RWPE2 (cell line): ENCODE results near the gene SHE.

Experiments used
- ATAC-seq: fragments of 200-7000 bp; cut with Tn5 transposase; 3 replicates; pipeline ENCODE4 v1.9.1; 2021; ENCODE audit warnings: low read depth
- DNase-seq: peaks from one replicate; pipeline ENCODE4 v3.0.0-alpha.2; 2020; ENCODE audit warnings: low spot score
- H3K27ac ChIP-seq: fragments of 450-650 bp; 2 replicates; pipeline ENCODE4 v1.5.1; 2017; ENCODE audit warnings: mild to moderate bottlenecking; ENCODE audit not compliant: poor library complexity, severe bottlenecking
- H3K27me3 ChIP-seq: fragments of 250-450 bp; sonication (Bioruptor Pico); 2 replicates; pipeline ENCODE4 v1.5.1; 2021; ENCODE audit warnings: mild to moderate bottlenecking, moderate library complexity; ENCODE audit not compliant: insufficient read depth, poor library complexity, severe bottlenecking
- H3K36me3 ChIP-seq: fragments of 250-450 bp; sonication (Bioruptor Pico); 2 replicates; pipeline ENCODE4 v1.5.1; 2020; ENCODE audit warnings: low read depth, mild to moderate bottlenecking, moderate library complexity
- H3K4me1 ChIP-seq: fragments of 250-450 bp; sonication (Bioruptor Pico); 2 replicates; pipeline ENCODE4 v1.5.1; 2021; ENCODE audit warnings: mild to moderate bottlenecking, moderate library complexity; ENCODE audit not compliant: insufficient read depth, poor library complexity, severe bottlenecking
- H3K4me3 ChIP-seq: fragments of 250-450 bp; sonication (Bioruptor Pico); 2 replicates; pipeline ENCODE4 v1.5.1; 2021; ENCODE audit warnings: mild to moderate bottlenecking, moderate library complexity; ENCODE audit not compliant: severe bottlenecking
- H3K9me3 ChIP-seq: fragments of 250-450 bp; sonication (Bioruptor Pico); 2 replicates; pipeline ENCODE4 v1.5.1; 2021; ENCODE audit warnings: mild to moderate bottlenecking, moderate library complexity; ENCODE audit not compliant: severe bottlenecking
- TF ChIP-seq, protein P1 (sequence below): fragments of 450-650 bp; IDR thresholded peaks from one replicate; pipeline ENCODE4 v1.5.1; 2017; ENCODE audit warnings: mild to moderate bottlenecking, moderate library complexity; ENCODE audit not compliant: poor library complexity, severe bottlenecking

SHE gene

DNA sequence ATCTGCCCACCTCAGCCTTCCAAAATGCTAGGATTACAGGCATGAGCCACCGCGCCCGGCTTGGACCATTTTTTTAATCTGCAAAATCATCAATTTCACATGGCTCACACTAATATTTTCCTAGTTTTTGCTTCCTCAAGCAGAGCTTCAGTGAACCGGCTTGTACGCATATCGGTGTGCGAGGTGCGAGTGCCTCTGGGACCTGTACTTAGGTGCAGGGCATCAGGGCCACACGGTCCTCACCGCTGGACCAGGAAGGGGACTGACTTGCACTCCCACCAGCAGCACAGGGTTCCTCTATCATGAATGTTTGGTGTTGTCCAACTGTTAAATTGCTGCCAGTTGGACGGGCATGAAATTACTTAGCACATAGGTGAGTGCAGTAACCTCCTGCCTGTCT, 15.4 kb upstream of the SHE start:
- peaks cover 7% of the 10 kb centered on the region for H3K27me3 ChIP-seq
- DNase-seq (no peak), ATAC-seq (no peak)
- no peaks in the 10 kb centered on the region for H3K36me3 ChIP-seq
- H3K4me3 ChIP-seq, result no peak overlapping the region
- no peak overlapping the region for H3K27ac ChIP-seq
- no peaks in the 10 kb centered on the region for H3K4me1 ChIP-seq
- H3K9me3 ChIP-seq, result no peaks in the 10 kb centered on the region
- TF ChIP-seq, protein P1, sequence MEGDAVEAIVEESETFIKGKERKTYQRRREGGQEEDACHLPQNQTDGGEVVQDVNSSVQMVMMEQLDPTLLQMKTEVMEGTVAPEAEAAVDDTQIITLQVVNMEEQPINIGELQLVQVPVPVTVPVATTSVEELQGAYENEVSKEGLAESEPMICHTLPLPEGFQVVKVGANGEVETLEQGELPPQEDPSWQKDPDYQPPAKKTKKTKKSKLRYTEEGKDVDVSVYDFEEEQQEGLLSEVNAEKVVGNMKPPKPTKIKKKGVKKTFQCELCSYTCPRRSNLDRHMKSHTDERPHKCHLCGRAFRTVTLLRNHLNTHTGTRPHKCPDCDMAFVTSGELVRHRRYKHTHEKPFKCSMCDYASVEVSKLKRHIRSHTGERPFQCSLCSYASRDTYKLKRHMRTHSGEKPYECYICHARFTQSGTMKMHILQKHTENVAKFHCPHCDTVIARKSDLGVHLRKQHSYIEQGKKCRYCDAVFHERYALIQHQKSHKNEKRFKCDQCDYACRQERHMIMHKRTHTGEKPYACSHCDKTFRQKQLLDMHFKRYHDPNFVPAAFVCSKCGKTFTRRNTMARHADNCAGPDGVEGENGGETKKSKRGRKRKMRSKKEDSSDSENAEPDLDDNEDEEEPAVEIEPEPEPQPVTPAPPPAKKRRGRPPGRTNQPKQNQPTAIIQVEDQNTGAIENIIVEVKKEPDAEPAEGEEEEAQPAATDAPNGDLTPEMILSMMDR, result no peak

DNA sequence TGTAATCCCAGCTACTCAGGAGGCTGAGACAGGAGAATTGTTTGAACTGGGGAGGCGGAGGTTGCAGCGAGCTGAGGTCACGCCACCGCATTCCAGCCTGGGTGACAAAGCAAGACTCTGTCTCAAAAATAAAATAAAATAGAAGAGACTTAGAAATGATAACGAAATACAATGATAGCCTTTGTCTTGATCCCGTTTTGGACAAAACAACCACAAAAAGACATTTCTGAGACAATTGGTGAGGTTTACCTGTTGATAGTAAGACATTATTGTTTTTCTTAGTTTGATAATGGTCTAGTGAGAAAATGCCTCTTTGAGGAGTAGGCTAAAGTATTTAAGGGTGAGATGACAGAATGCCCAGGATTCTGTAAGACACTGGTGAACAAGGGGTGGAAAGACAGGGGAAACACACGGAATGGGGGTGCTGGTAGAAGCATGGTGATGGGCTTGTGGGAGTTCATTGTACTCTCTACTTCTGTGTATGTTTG, 11.9 kb upstream of the SHE start:
- Histone ChIP-seq H3K27ac (no peak overlapping the region), H3K36me3 (no peaks in the 10 kb centered on the region), H3K4me1 (no peaks in the 10 kb centered on the region), H3K4me3 (no peak overlapping the region), H3K27me3 (peaks cover 8% of the 10 kb centered on the region), H3K9me3 (no peaks in the 10 kb centered on the region)
- ATAC-seq (no peak), DNase-seq (no peak)
- TF ChIP-seq, protein P1, result no peak

DNA sequence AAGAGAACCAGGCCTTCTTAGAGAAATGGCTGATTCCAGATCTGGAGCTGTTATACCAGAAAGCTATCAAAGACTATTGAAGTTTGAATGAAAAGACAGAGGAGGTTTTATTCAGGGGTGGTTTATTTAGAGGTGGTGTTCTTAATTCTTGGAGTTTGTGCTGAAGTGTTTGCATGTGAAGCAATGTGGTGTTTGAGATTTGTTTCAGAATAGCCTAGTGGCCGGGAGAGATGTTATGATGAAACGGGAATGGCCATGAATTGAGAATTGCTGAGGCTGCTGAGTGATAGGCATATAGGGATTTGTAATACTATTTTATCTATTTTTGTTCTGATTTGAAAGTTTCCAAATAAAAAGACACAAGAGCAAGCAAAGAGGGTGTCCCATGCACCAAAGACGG, 10.5 kb upstream of the SHE start:
- Histone ChIP-seq H3K27ac (no peak overlapping the region), H3K27me3 (peaks cover 14% of the 10 kb centered on the region), H3K36me3 (no peaks in the 10 kb centered on the region), H3K4me1 (no peaks in the 10 kb centered on the region), H3K9me3 (no peaks in the 10 kb centered on the region), H3K4me3 (no peak overlapping the region)
- ATAC-seq (no peak), DNase-seq (no peak)
- TF ChIP-seq, protein P1, result no peak

DNA sequence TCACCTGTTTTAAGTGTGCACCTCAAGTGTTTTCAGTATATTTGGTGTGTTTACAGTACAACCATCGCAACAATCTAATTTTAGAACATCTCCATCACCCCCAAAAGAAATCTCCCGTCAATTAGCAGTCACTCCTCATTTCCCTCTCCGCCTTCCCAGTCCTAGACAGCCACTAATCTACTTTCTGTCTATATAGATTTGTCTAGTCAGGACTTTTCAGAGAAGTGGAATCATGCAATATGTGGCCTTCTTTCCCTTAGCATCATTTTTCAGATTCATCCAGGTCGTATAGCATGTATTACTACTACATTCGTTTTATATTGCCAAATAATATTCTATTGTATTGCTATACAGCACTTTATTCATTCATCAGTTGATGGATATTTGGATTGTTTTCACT, 1.7 kb upstream of the SHE start:
- peaks cover 81% of the 10 kb centered on the region for H3K27me3 ChIP-seq
- ATAC-seq (no peak), DNase-seq (no peak)
- no peak overlapping the region for H3K27ac ChIP-seq
- TF ChIP-seq, protein P1, result no peak
- H3K4me1 ChIP-seq, result no peaks in the 10 kb centered on the region
- H3K4me3 ChIP-seq, result no peak overlapping the region
- H3K36me3 ChIP-seq, result no peaks in the 10 kb centered on the region
- no peaks in the 10 kb centered on the region for H3K9me3 ChIP-seq

DNA sequence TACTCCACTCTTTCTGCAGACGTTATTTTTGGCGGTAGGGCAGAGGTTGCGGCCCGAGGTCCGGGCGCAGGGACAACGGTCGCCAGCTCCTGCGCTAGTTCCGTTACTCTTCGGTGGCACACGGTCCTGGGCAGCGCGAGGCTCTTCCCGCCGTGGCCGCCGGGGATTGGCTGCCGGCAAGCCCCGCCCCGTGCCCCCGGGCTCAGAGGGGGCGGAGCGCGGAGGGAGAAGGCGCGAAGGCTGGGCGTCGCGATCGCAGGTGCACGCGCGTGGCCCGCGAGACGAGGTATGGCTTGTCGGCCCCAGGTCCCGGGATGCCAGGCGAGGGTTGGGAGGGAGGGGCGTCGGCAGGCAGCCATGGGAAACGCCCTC, 518 bp upstream of the SHE start:
- DNase-seq (no peak), ATAC-seq (no peak)
- Histone ChIP-seq H3K9me3 (no peaks in the 10 kb centered on the region), H3K36me3 (no peaks in the 10 kb centered on the region), H3K4me1 (no peaks in the 10 kb centered on the region), H3K4me3 (no peak overlapping the region), H3K27me3 (peaks cover 80% of the 10 kb centered on the region), H3K27ac (no peak overlapping the region)
- TF ChIP-seq, protein P1, result no peak
